ENCODE data around the gene ARAP2.

The ARAP2 gene

GRCh38 chr4:36065274-36065871 lies 178.9 kb downstream of the ARAP2 start:
- no peaks in the 10 kb centered on the region for H3K9me3 ChIP-seq (ENCODE audit: control insufficient read depth, insufficient read depth, low read depth, low read length)
- H3K27ac ChIP-seq (ENCODE audit: low read depth, low read length): no peak overlapping the region
- H3K4me3 ChIP-seq (ENCODE audit: low read depth, low read length): no peak overlapping the region
- H3K9ac ChIP-seq (ENCODE audit: low read length): no peak overlapping the region
- peaks cover 4% of the 10 kb centered on the region; the same call in 1 of the 2 replicates for H3K4me1 ChIP-seq (ENCODE audit: control insufficient read depth, insufficient read depth, low read length)
- no peaks in the 10 kb centered on the region for H3K36me3 ChIP-seq (ENCODE audit: control insufficient read depth, insufficient read depth, low read length)
- H3K27me3 ChIP-seq (ENCODE audit: control insufficient read depth, insufficient read depth, low read length): no peaks in the 10 kb centered on the region

GRCh38 chr4:36064117-36064516 lies 180.2 kb downstream of the ARAP2 start:
- H3K36me3 ChIP-seq (ENCODE audit: control insufficient read depth, insufficient read depth, low read length): no peaks in the 10 kb centered on the region
- H3K9me3 ChIP-seq (ENCODE audit: control insufficient read depth, insufficient read depth, low read depth, low read length): no peaks in the 10 kb centered on the region
- no peak overlapping the region for H3K27ac ChIP-seq (ENCODE audit: low read depth, low read length)
- H3K9ac ChIP-seq (ENCODE audit: low read length): no peak overlapping the region
- H3K27me3 ChIP-seq (ENCODE audit: control insufficient read depth, insufficient read depth, low read length): no peaks in the 10 kb centered on the region
- H3K4me3 ChIP-seq (ENCODE audit: low read depth, low read length): no peak overlapping the region
- peaks cover 4% of the 10 kb centered on the region; the same call in 1 of the 2 replicates for H3K4me1 ChIP-seq (ENCODE audit: control insufficient read depth, insufficient read depth, low read length)

- H3K27me3 ChIP-seq (ENCODE audit: control insufficient read depth, insufficient read depth, low read length): no peaks in the 10 kb centered on the region
- H3K36me3 ChIP-seq (ENCODE audit: control insufficient read depth, insufficient read depth, low read length): no peaks in the 10 kb centered on the region
- H3K27ac ChIP-seq (ENCODE audit: low read depth, low read length): no peak overlapping the region
Measured at GRCh38 chr4:36056136-36056535, 188.2 kb downstream of the ARAP2 start.

GRCh38 chr4:36054694-36055422 lies 189.5 kb downstream of the ARAP2 start:
- peaks cover 4% of the 10 kb centered on the region; the same call in 1 of the 2 replicates for H3K4me1 ChIP-seq (ENCODE audit: control insufficient read depth, insufficient read depth, low read length)
- no peak overlapping the region for H3K9ac ChIP-seq (ENCODE audit: low read length)
- H3K4me3 ChIP-seq (ENCODE audit: low read depth, low read length): no peak overlapping the region
- no peaks in the 10 kb centered on the region for H3K27me3 ChIP-seq (ENCODE audit: control insufficient read depth, insufficient read depth, low read length)
- H3K9me3 ChIP-seq (ENCODE audit: control insufficient read depth, insufficient read depth, low read depth, low read length): no peaks in the 10 kb centered on the region
- no peak overlapping the region for H3K27ac ChIP-seq (ENCODE audit: low read depth, low read length)
- no peaks in the 10 kb centered on the region for H3K36me3 ChIP-seq (ENCODE audit: control insufficient read depth, insufficient read depth, low read length)

More at GRCh38 chr4:36056136-36056535, 188.2 kb downstream of the ARAP2 start:
- Histone ChIP-seq H3K4me3 (ENCODE audit: low read depth, low read length) (no peak overlapping the region), H3K9ac (ENCODE audit: low read length) (no peak overlapping the region), H3K9me3 (ENCODE audit: control insufficient read depth, insufficient read depth, low read depth, low read length) (no peaks in the 10 kb centered on the region), H3K4me1 (ENCODE audit: control insufficient read depth, insufficient read depth, low read length) (peaks cover 4% of the 10 kb centered on the region; the same call in 1 of the 2 replicates)

GRCh38 chr4:36053930-36054329 lies 190.4 kb downstream of the ARAP2 start:
- Histone ChIP-seq H3K9ac (ENCODE audit: low read length) (no peak overlapping the region), H3K27ac (ENCODE audit: low read depth, low read length) (no peak overlapping the region), H3K36me3 (ENCODE audit: control insufficient read depth, insufficient read depth, low read length) (no peaks in the 10 kb centered on the region), H3K4me1 (ENCODE audit: control insufficient read depth, insufficient read depth, low read length) (peaks cover 4% of the 10 kb centered on the region; the same call in 1 of the 2 replicates), H3K4me3 (ENCODE audit: low read depth, low read length) (no peak overlapping the region), H3K9me3 (ENCODE audit: control insufficient read depth, insufficient read depth, low read depth, low read length) (no peaks in the 10 kb centered on the region), H3K27me3 (ENCODE audit: control insufficient read depth, insufficient read depth, low read length) (no peaks in the 10 kb centered on the region)

- Histone ChIP-seq H3K9me3 (ENCODE audit: control insufficient read depth, insufficient read depth, low read depth, low read length) (no peaks in the 10 kb centered on the region), H3K4me3 (ENCODE audit: low read depth, low read length) (no peak overlapping the region), H3K27ac (ENCODE audit: low read depth, low read length) (no peak overlapping the region), H3K27me3 (ENCODE audit: control insufficient read depth, insufficient read depth, low read length) (no peaks in the 10 kb centered on the region), H3K36me3 (ENCODE audit: control insufficient read depth, insufficient read depth, low read length) (no peaks in the 10 kb centered on the region), H3K9ac (ENCODE audit: low read length) (no peak overlapping the region), H3K4me1 (ENCODE audit: control insufficient read depth, insufficient read depth, low read length) (peaks cover 4% of the 10 kb centered on the region; the same call in 1 of the 2 replicates)
Measured at GRCh38 chr4:36051634-36052033, 192.7 kb downstream of the ARAP2 start.

GRCh38 chr4:36046026-36046425 lies 198.3 kb downstream of the ARAP2 start:
- Histone ChIP-seq H3K9ac (ENCODE audit: low read length) (no peak overlapping the region), H3K27ac (ENCODE audit: low read depth, low read length) (no peak overlapping the region), H3K27me3 (ENCODE audit: control insufficient read depth, insufficient read depth, low read length) (no peaks in the 10 kb centered on the region), H3K36me3 (ENCODE audit: control insufficient read depth, insufficient read depth, low read length) (no peaks in the 10 kb centered on the region), H3K9me3 (ENCODE audit: control insufficient read depth, insufficient read depth, low read depth, low read length) (no peaks in the 10 kb centered on the region), H3K4me3 (ENCODE audit: low read depth, low read length) (no peak overlapping the region), H3K4me1 (ENCODE audit: control insufficient read depth, insufficient read depth, low read length) (no peaks in the 10 kb centered on the region)

- Histone ChIP-seq H3K9ac (ENCODE audit: low read length) (no peak overlapping the region), H3K9me3 (ENCODE audit: control insufficient read depth, insufficient read depth, low read depth, low read length) (no peaks in the 10 kb centered on the region), H3K36me3 (ENCODE audit: control insufficient read depth, insufficient read depth, low read length) (no peaks in the 10 kb centered on the region), H3K27ac (ENCODE audit: low read depth, low read length) (no peak overlapping the region), H3K4me1 (ENCODE audit: control insufficient read depth, insufficient read depth, low read length) (no peaks in the 10 kb centered on the region), H3K4me3 (ENCODE audit: low read depth, low read length) (no peak overlapping the region), H3K27me3 (ENCODE audit: control insufficient read depth, insufficient read depth, low read length) (no peaks in the 10 kb centered on the region)
Measured at GRCh38 chr4:36043901-36044300, 200.4 kb downstream of the ARAP2 start.

GRCh38 chr4:36043241-36043640 lies 201.1 kb downstream of the ARAP2 start:
- no peaks in the 10 kb centered on the region for H3K9me3 ChIP-seq (ENCODE audit: control insufficient read depth, insufficient read depth, low read depth, low read length)
- H3K27me3 ChIP-seq (ENCODE audit: control insufficient read depth, insufficient read depth, low read length): no peaks in the 10 kb centered on the region
- H3K4me3 ChIP-seq (ENCODE audit: low read depth, low read length): no peak overlapping the region
- H3K27ac ChIP-seq (ENCODE audit: low read depth, low read length): no peak overlapping the region
- no peak overlapping the region for H3K9ac ChIP-seq (ENCODE audit: low read length)
- H3K4me1 ChIP-seq (ENCODE audit: control insufficient read depth, insufficient read depth, low read length): no peaks in the 10 kb centered on the region
- H3K36me3 ChIP-seq (ENCODE audit: control insufficient read depth, insufficient read depth, low read length): no peaks in the 10 kb centered on the region

- Histone ChIP-seq H3K4me3 (ENCODE audit: low read depth, low read length) (no peak overlapping the region), H3K27me3 (ENCODE audit: control insufficient read depth, insufficient read depth, low read length) (no peaks in the 10 kb centered on the region), H3K36me3 (ENCODE audit: control insufficient read depth, insufficient read depth, low read length) (no peaks in the 10 kb centered on the region), H3K9me3 (ENCODE audit: control insufficient read depth, insufficient read depth, low read depth, low read length) (no peaks in the 10 kb centered on the region), H3K27ac (ENCODE audit: low read depth, low read length) (no peak overlapping the region), H3K9ac (ENCODE audit: low read length) (no peak overlapping the region), H3K4me1 (ENCODE audit: control insufficient read depth, insufficient read depth, low read length) (no peaks in the 10 kb centered on the region)
Measured at GRCh38 chr4:36042122-36042970, 202.0 kb downstream of the ARAP2 start.

- no peaks in the 10 kb centered on the region for H3K4me1 ChIP-seq (ENCODE audit: control insufficient read depth, insufficient read depth, low read length)
Measured at GRCh38 chr4:36041340-36041739, 203.0 kb downstream of the ARAP2 start.

More at GRCh38 chr4:36041340-36041739, 203.0 kb downstream of the ARAP2 start:
- H3K27ac ChIP-seq (ENCODE audit: low read depth, low read length): no peak overlapping the region
- no peaks in the 10 kb centered on the region for H3K27me3 ChIP-seq (ENCODE audit: control insufficient read depth, insufficient read depth, low read length)
- H3K9me3 ChIP-seq (ENCODE audit: control insufficient read depth, insufficient read depth, low read depth, low read length): no peaks in the 10 kb centered on the region
- no peaks in the 10 kb centered on the region for H3K36me3 ChIP-seq (ENCODE audit: control insufficient read depth, insufficient read depth, low read length)
- no peak overlapping the region for H3K9ac ChIP-seq (ENCODE audit: low read length)
- no peak overlapping the region for H3K4me3 ChIP-seq (ENCODE audit: low read depth, low read length)
